Neuronal stem cell (in vitro differentiated cells): ENCODE data around the gene ATG2A.

Source experiments
- DNase-seq: peaks from one replicate; pipeline ENCODE4 v3.0.0-alpha.2; 2013; ENCODE audit warnings: low spot score
- H2AFZ ChIP-seq: one replicate; pipeline ENCODE4 v1.6.1; 2013; ENCODE audit warnings: mild to moderate bottlenecking, low read length, inconsistent platforms
- H2AK5ac ChIP-seq: 2 replicates; pipeline ENCODE4 v1.6.1; 2013; ENCODE audit warnings: low read depth, mild to moderate bottlenecking, inconsistent platforms, low read length, moderate library complexity, mixed read lengths
- H2BK120ac ChIP-seq: 2 replicates; pipeline ENCODE4 v1.6.1; 2013; ENCODE audit warnings: low read depth, mild to moderate bottlenecking, inconsistent platforms, low read length, moderate library complexity, mixed read lengths
- H2BK12ac ChIP-seq: one replicate; pipeline ENCODE4 v1.6.1; 2013; ENCODE audit warnings: low read length, inconsistent platforms
- H2BK15ac ChIP-seq: 2 replicates; pipeline ENCODE4 v1.6.1; 2013; ENCODE audit warnings: mild to moderate bottlenecking, low read length, inconsistent platforms, mixed read lengths
- H2BK5ac ChIP-seq: one replicate; pipeline ENCODE4 v1.6.1; 2013; ENCODE audit warnings: inconsistent platforms, mild to moderate bottlenecking, low read length, moderate library complexity
- H3K14ac ChIP-seq: one replicate; pipeline ENCODE4 v1.6.1; 2013; ENCODE audit warnings: low read length, inconsistent platforms
- H3K18ac ChIP-seq: 2 replicates; pipeline ENCODE4 v1.6.1; 2013; ENCODE audit warnings: low read length, inconsistent platforms
- H3K23ac ChIP-seq: 2 replicates; pipeline ENCODE4 v1.6.1; 2013; ENCODE audit warnings: low read depth, mild to moderate bottlenecking, mixed read lengths, low read length, inconsistent platforms; ENCODE audit not compliant: poor library complexity
- H3K27ac ChIP-seq: replicated peaks from 3 replicates; pipeline ENCODE4 v1.5.1; 2013; ENCODE audit warnings: low read length, inconsistent platforms
- H3K27me3 ChIP-seq, 3 experiments: 2 replicates each; pipeline ENCODE4 v1.6.1; 2013; ENCODE audit warnings: low read length in 3 of 3, mild to moderate bottlenecking in 2 of 3, inconsistent platforms in 1 of 3, low read depth in 1 of 3, mixed read lengths in 1 of 3, moderate library complexity in 1 of 3; ENCODE audit not compliant: control insufficient read depth in 3 of 3, insufficient read depth in 3 of 3
- H3K36me3 ChIP-seq, 2 donors: replicated peaks in 1 of 2; 2 replicates each; pipeline ENCODE4 v1.6.1; 2013; ENCODE audit warnings: low read length in 2 of 2; ENCODE audit not compliant: control insufficient read depth in 2 of 2, insufficient read depth in 2 of 2
- H3K4ac ChIP-seq: 2 replicates; pipeline ENCODE4 v1.6.1; 2013; ENCODE audit warnings: inconsistent platforms, mild to moderate bottlenecking, low read length, moderate library complexity
- H3K4me1 ChIP-seq, 2 donors: 1 replicate in 1 of 2; 2 replicates in 1 of 2; pipeline ENCODE4 v1.6.1; 2013; ENCODE audit warnings: low read length in 2 of 2, low read depth in 1 of 2; ENCODE audit not compliant: control insufficient read depth in 2 of 2, insufficient read depth in 1 of 2
- H3K4me2 ChIP-seq: one replicate; pipeline ENCODE4 v1.6.1; 2013; ENCODE audit warnings: mild to moderate bottlenecking, low read length, inconsistent platforms; ENCODE audit not compliant: insufficient read depth, poor library complexity, severe bottlenecking
- H3K4me3 ChIP-seq, 2 donors: 2 replicates each; pipeline ENCODE4 v1.5.1; 2013; ENCODE audit warnings: low read length in 2 of 2, mild to moderate bottlenecking in 2 of 2, inconsistent platforms in 1 of 2, moderate library complexity in 1 of 2
- H3K79me1 ChIP-seq: one replicate; pipeline ENCODE4 v1.6.1; 2013; ENCODE audit warnings: low read depth, mild to moderate bottlenecking, inconsistent platforms, low read length, moderate library complexity
- H3K9ac ChIP-seq: one replicate; pipeline ENCODE4 v1.6.1; 2013; ENCODE audit warnings: mild to moderate bottlenecking, low read depth, low read length, inconsistent platforms; ENCODE audit not compliant: poor library complexity
- H3K9me3 ChIP-seq, 2 donors: replicated peaks in 1 of 2; 2 replicates each; pipeline versions ENCODE3 to v1.6.1; 2013; ENCODE audit warnings: low read length in 2 of 2, mild to moderate bottlenecking in 2 of 2, inconsistent platforms in 1 of 2, low read depth in 1 of 2, mixed read lengths in 1 of 2, moderate library complexity in 1 of 2; ENCODE audit not compliant: control insufficient read depth in 2 of 2, insufficient read depth in 1 of 2
- H4K8ac ChIP-seq: one replicate; pipeline ENCODE4 v1.6.1; 2013; ENCODE audit warnings: low read depth, mild to moderate bottlenecking, inconsistent platforms, low read length, moderate library complexity
- H4K91ac ChIP-seq: one replicate; pipeline ENCODE4 v1.6.1; 2013; ENCODE audit warnings: low read length, low read depth, mild to moderate bottlenecking, inconsistent platforms; ENCODE audit not compliant: poor library complexity
- WGBS, 2 donors: extraction: QIAGEN DNeasy Blood & Tissue Kit; methylation state at CpG; one replicate each; pipeline ENCODE4 v1.1.7; 2013; ENCODE audit warnings: missing lambda C conversion rate in 2 of 2, mixed read lengths in 1 of 2; ENCODE audit not compliant: insufficient read length in 2 of 2, insufficient replicate concordance in 1 of 2; ENCODE audit errors: extremely low coverage in 2 of 2; 5-methylcytosine and 5-hydroxymethylcytosine counted together

Gene ATG2A

DNA sequence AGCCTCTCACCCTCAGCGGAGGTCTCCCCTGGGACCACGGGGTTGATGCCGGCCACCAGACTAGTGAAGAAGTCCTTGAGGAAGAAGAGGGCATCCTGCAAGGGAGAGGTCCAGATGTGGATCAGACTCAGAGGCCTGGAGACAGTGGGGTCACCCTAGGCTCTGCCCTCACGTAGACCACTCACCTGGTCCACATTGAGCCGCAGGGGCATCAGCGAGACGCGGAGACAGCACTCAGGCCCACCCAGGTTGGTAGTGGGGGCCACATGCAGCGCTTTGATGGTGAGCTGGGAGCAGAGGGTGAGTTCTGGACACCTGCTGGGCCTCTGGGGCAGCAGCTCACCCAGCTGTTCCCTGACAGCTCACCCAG lies 18.9 kb downstream of the ATG2A start:
- Histone ChIP-seq H3K4me2 (no peak overlapping the region), H3K27me3 (no peaks in the 10 kb centered on the region), H2BK12ac (no peak overlapping the region), H2BK120ac (no peak overlapping the region), H4K91ac (no peak overlapping the region), H2AFZ (no peak overlapping the region), H2BK15ac (no peak overlapping the region), H4K8ac (no peak overlapping the region), H3K9ac (no peak overlapping the region), H3K9me3 (no peaks in the 10 kb centered on the region), H2BK5ac (no peak overlapping the region), H3K4me3 (no peak overlapping the region), H3K4me1 (peaks cover 0 to 2% of the 10 kb centered on the region in 2 donors), H3K36me3 (peaks cover 19 to 23% of the 10 kb centered on the region in 2 donors), H3K18ac (no peak overlapping the region), H2AK5ac (no peak overlapping the region), H3K23ac (peak overlapping the region; percentile 73), H3K79me1 (peaks cover 1% of the 10 kb centered on the region), H3K27ac (no peak overlapping the region), H3K14ac (no peak overlapping the region), H3K4ac (no peak overlapping the region)
- WGBS, 2 donors, result no CpG with 5 or more reads among the region's 9 CpGs
- no peak for DNase-seq

DNA sequence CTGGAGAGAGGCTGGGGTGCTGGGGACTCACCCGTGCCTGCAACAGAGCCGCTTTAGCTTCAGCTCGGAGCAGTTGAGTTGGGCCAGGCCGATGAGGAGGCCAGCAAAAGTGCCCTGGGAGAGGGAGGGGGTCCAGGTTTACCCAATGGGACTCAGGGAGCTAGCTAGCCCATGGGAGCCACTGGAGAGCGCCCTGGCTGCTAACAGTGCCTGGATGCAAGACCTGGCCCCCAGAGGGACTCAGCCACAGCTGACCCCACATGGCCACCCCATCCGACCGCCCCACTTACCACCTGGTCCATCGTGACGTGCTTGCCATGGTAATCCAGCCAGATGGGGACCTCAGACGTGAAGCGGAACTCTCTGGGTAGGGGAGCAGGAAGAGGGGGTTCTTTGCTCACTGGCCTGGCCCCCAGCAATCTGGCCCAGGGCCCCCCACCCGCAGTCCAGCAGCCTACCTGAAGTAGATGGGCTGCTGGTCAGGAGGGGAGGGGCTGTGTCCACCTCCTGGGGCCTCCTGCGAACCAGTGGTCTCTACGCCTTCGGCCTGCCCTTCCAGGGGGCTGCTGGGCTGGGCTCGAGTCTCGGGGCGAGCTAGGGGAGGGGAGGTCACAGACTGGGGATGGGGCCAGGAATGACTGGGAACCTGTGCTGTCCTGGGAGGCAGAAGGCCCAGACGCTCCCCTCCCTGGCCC lies 19.5 kb downstream of the ATG2A start:
- Histone ChIP-seq H3K9me3 (no peaks in the 10 kb centered on the region), H2BK15ac (no peak overlapping the region), H2BK5ac (no peak overlapping the region), H3K36me3 (peaks cover 17 to 19% of the 10 kb centered on the region in 2 donors), H2BK120ac (no peak overlapping the region), H3K27ac (no peak overlapping the region), H2AK5ac (no peak overlapping the region), H3K23ac (no peak overlapping the region), H3K9ac (no peak overlapping the region), H4K8ac (no peak overlapping the region), H3K14ac (no peak overlapping the region), H2AFZ (no peak overlapping the region), H4K91ac (no peak overlapping the region), H3K4ac (no peak overlapping the region), H2BK12ac (peak overlapping the region; percentile 22), H3K4me1 (peaks cover 0 to 2% of the 10 kb centered on the region in 2 donors), H3K4me2 (no peak overlapping the region), H3K79me1 (peaks cover 1% of the 10 kb centered on the region), H3K27me3 (no peaks in the 10 kb centered on the region), H3K18ac (no peak overlapping the region), H3K4me3 (no peak overlapping the region)
- no CpG with 5 or more reads among the region's 19 CpGs for WGBS, 2 donors
- DNase-seq, result no peak

DNA sequence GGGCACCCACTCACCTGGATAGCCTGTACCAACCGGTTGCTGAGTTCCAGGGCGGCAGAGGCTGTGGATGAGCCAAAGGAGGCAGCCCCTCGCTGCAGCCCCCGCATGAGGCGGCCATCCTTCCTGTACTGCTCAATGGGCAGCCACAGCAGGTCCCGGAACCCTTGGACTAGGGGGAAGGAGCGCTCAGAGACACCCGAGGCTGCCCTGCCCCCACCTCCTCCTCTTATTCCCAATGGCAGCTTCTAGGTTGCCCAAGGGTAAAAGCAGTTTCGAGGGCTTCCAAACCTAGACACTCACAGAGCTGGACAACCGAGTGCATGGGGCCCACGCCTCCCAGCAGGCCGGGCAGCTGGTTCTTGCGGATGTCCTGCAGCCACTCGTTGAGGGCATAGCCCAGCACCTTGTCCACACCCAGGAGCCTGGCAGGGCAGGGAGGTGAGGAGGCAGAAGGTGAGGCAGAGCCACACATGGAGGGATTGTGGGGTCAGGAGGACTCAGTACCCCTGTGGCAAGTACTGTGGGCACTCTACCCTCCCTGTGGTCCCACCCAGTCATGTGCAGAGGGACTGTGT lies 20.5 kb downstream of the ATG2A start:
- peak overlapping the region; percentile 20 for H3K23ac ChIP-seq
- H2BK12ac ChIP-seq, result no peak overlapping the region
- H2BK5ac ChIP-seq, result no peak overlapping the region
- no peak overlapping the region for H3K9ac ChIP-seq
- peaks cover 12 to 14% of the 10 kb centered on the region in 2 donors for H3K36me3 ChIP-seq
- no peak overlapping the region for H3K4me2 ChIP-seq
- no peak overlapping the region for H2AK5ac ChIP-seq
- no peak overlapping the region for H3K4me3 ChIP-seq
- no peak overlapping the region for H3K18ac ChIP-seq
- no peak overlapping the region for H3K27ac ChIP-seq
- H3K27me3 ChIP-seq, result no peaks in the 10 kb centered on the region
- no peak overlapping the region for H2BK120ac ChIP-seq
- no peak overlapping the region for H2AFZ ChIP-seq
- H3K4ac ChIP-seq, result no peak overlapping the region
- no CpG with 5 or more reads among the region's 14 CpGs for WGBS, 2 donors
- no peak overlapping the region for H4K91ac ChIP-seq
- peaks cover 1% of the 10 kb centered on the region for H3K79me1 ChIP-seq
- no peak for DNase-seq
- no peak overlapping the region for H4K8ac ChIP-seq
- H3K14ac ChIP-seq, result no peak overlapping the region
- no peaks in the 10 kb centered on the region for H3K9me3 ChIP-seq
- no peak overlapping the region for H2BK15ac ChIP-seq
- peaks cover 0 to 2% of the 10 kb centered on the region in 2 donors for H3K4me1 ChIP-seq

DNA sequence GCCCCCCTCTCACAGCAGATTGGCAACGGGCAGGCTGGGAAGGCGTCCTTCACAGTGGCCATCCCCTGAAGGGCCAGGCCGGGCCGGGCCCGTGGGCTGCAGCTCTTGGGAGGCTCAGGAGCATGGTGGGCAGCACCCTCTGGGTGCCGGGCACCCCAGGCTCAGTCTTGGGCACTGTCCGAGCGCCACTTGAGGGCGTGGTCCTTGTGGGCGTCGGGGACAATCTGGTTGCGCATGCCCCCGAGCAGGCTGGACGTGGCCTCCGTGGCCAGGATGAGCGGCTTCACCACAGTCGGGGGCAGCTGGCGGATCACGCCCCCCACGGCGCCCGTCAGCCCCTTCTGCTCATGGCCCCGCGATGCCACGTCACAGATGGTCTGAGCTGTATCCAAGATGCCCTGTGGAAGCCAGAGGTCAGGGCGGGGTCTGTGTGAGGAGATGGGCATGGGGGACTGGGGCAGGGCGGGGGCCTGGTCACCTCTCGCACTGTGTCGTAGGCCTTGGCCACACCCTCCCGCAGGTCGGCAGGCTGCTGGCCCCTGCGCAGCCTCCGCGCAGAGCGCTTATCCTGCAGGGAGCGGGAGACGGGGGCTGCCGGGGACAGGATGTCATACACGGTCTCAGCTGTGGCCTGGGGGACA lies 22.1 kb downstream of the ATG2A start:
- H3K27ac ChIP-seq, result no peak overlapping the region
- H3K4me1 ChIP-seq, result peaks cover 0 to 2% of the 10 kb centered on the region in 2 donors
- no peak overlapping the region for H4K8ac ChIP-seq
- no peak overlapping the region for H3K4ac ChIP-seq
- peaks cover 8% of the 10 kb centered on the region in 2 donors for H3K36me3 ChIP-seq
- H3K4me2 ChIP-seq, result no peak overlapping the region
- H2BK12ac ChIP-seq, result no peak overlapping the region
- no peak overlapping the region for H3K18ac ChIP-seq
- no peak overlapping the region for H2BK120ac ChIP-seq
- no peak overlapping the region for H3K23ac ChIP-seq
- no peaks in the 10 kb centered on the region for H3K27me3 ChIP-seq
- no peak overlapping the region for H2BK15ac ChIP-seq
- H2BK5ac ChIP-seq, result no peak overlapping the region
- H3K79me1 ChIP-seq, result peaks cover 1% of the 10 kb centered on the region
- H3K9ac ChIP-seq, result peak overlapping the region; percentile 84
- H3K4me3 ChIP-seq, result no peak overlapping the region
- H3K14ac ChIP-seq, result peak overlapping the region; percentile 38
- no peak overlapping the region for H2AK5ac ChIP-seq
- no peak for DNase-seq
- no peak overlapping the region for H4K91ac ChIP-seq
- no CpG with 5 or more reads among the region's 39 CpGs for WGBS, 2 donors
- H2AFZ ChIP-seq, result no peak overlapping the region
- no peaks in the 10 kb centered on the region for H3K9me3 ChIP-seq
